HepG2 (cell line): ENCODE measurements around the gene GATA1. TPM values are rescaled to one million over a fixed set of nuclear protein-coding genes. Genes with fewer than 3 reads are reported as not detected.

ENCODE experiments used
- ATF1 ChIP-seq: IDR thresholded peaks from 2 replicates; pipeline ENCODE4 v1.6.1; 2016; ENCODE audit warnings: mild to moderate bottlenecking, control low read depth
- HDAC1 ChIP-seq: sonication (generic); formaldehyde crosslinking; IDR thresholded peaks from 2 replicates; pipeline ENCODE4 v1.5.1; 2020; ENCODE audit warnings: mild to moderate bottlenecking, missing genetic modification reagents
- MTA3 ChIP-seq: sonication (generic); formaldehyde crosslinking; IDR thresholded peaks from 2 replicates; pipeline ENCODE4 v1.4.0; 2020; ENCODE audit warnings: missing genetic modification reagents
- NFATC3 ChIP-seq: sonication (generic); formaldehyde crosslinking; IDR thresholded peaks from 2 replicates; pipeline ENCODE4 v1.5.1; 2020; ENCODE audit warnings: mild to moderate bottlenecking, missing genetic modification reagents
- RBAK ChIP-seq: sonication (generic); formaldehyde crosslinking; IDR thresholded peaks from 2 replicates; pipeline ENCODE4 v1.5.1; 2020; ENCODE audit warnings: mild to moderate bottlenecking, missing genetic modification reagents
- SNAPC4 ChIP-seq: sonication (generic); formaldehyde crosslinking; IDR thresholded peaks from 2 replicates; pipeline ENCODE4 v1.4.0; 2020; ENCODE audit warnings: mild to moderate bottlenecking, missing genetic modification reagents
- TBL1XR1 ChIP-seq: fragments of 150-350 bp; IDR thresholded peaks from 2 replicates; pipeline ENCODE4 v1.6.1; 2014; ENCODE audit warnings: borderline replicate concordance, low read length; ENCODE audit not compliant: partially characterized antibody
- THAP9 ChIP-seq: sonication (generic); formaldehyde crosslinking; IDR thresholded peaks from 2 replicates; pipeline ENCODE4; 2020; ENCODE audit warnings: missing genetic modification reagents, mild to moderate bottlenecking, borderline replicate concordance
- ZNF558 ChIP-seq: sonication (generic); formaldehyde crosslinking; IDR thresholded peaks from 2 replicates; pipeline ENCODE4 v1.9.0; 2022; ENCODE audit warnings: mild to moderate bottlenecking, missing genetic modification reagents, borderline replicate concordance
- ZNF574 ChIP-seq: sonication (generic); formaldehyde crosslinking; IDR thresholded peaks from 2 replicates; pipeline ENCODE4 v1.4.0; 2020; ENCODE audit warnings: missing genetic modification reagents
- ZNF780A ChIP-seq: sonication (generic); formaldehyde crosslinking; IDR thresholded peaks from 2 replicates; pipeline ENCODE4 v1.8.0; 2022; ENCODE audit warnings: mild to moderate bottlenecking, missing genetic modification reagents, moderate library complexity
- polyA plus RNA-seq, 8 experiments: library from polyadenylated mRNA; depleted of rRNA in 3 of 8; stranded (reverse) in 7 of 8; unstranded in 1 of 8; fragments of >200 nt; fragmentation: Illumina TruSeq in 4 of 8; extraction: Trizol in 4 of 8; gene quantifications; 2 replicates each; pipeline versions ENCODE4 v1.2.1 to v1.2.3, GENCODE V29; 2011 to 2016; ENCODE audit warnings: low read depth in 4 of 8, missing spikeins in 1 of 8, mixed read lengths in 1 of 8; ENCODE audit not compliant: insufficient read depth in 1 of 8
- total RNA-seq, 5 experiments: library from RNA; depleted of rRNA; stranded (reverse); fragments of >200 nt; fragmentation: Illumina TruSeq; extraction: Trizol; gene quantifications; 2 replicates each; pipeline ENCODE4 v1.2.3, GENCODE V29; 2016; ENCODE audit warnings: low read depth in 1 of 5
- TF ChIP-seq, protein P1 (sequence below), 2 experiments: sonication (generic) in 1 of 2; formaldehyde crosslinking in 1 of 2; IDR thresholded peaks; 2 replicates each; pipeline versions ENCODE4 v1.4.0 to v1.6.1; 2016 to 2020; ENCODE audit warnings: borderline replicate concordance in 1 of 2, low read depth in 1 of 2, mild to moderate bottlenecking in 1 of 2, missing genetic modification reagents in 1 of 2

Gene GATA1
- total and polyA plus RNA-seq, 2 of the 13 experiments (the other 11 are each of a cell fraction or from before 2014, with no cell fraction given): 0.13 TPM; not detected in 1

DNA sequence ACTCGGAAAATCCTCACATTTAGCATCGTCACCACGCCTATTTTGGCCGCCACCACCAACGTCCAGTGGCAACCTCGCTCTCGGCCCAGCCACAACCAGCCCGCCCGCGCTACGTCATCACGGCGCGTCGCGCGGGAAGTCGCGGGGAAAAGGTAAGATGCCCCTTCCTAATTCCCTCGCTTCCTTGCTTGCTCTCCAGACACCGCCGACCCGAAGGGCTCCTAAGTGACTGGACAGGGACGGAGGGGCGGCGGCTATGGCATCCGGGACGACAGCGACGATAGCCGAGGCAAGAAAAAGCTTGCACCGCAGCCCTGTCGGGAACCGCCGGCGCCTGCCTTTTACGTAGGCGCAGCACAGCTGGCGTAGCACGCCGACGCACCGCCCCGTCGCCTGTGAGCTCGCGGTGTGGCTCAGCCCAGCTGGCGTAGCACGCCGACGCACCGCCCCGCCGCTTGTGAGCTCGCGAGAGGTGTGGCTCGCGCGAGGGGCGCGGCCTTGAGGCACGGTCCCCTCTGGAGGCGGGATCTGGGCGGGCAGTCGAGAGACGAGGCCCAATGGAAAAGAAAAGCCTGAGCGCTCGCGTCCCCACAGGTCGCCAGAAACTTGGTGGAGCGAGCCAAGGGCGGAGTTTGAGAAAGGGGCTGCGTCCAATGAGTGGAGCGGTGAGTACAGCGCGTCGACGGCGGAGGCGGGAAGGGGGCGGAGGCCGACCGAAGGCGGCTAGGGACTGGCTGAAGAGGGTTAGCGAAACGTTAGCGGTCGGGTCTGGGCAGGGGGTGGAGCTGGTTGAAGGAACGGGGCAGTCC is 15.1 kb downstream of the GATA1 start, which contains the start of gene HDAC6 (continued):
- TF ChIP-seq ZNF558 (no peak), SNAPC4 (CRISPR knock-in tag) (no peak), ATF1 (CRISPR knock-in tag) (peak; percentile 98), ZNF574 (CRISPR knock-in tag) (peak; percentile 53; the same call in 1 of the 2 replicates), NFATC3 (CRISPR knock-in tag) (no peak), RBAK (CRISPR knock-in tag) (no peak), MTA3 (CRISPR knock-in tag) (no peak), HDAC1 (CRISPR knock-in tag) (peak; percentile 88), THAP9 (CRISPR knock-in tag) (peak; percentile 91; the same call in 1 of the 2 replicates), TBL1XR1 (no peak), ZNF780A (CRISPR knock-in tag) (no peak)
- TF ChIP-seq, protein P1, sequence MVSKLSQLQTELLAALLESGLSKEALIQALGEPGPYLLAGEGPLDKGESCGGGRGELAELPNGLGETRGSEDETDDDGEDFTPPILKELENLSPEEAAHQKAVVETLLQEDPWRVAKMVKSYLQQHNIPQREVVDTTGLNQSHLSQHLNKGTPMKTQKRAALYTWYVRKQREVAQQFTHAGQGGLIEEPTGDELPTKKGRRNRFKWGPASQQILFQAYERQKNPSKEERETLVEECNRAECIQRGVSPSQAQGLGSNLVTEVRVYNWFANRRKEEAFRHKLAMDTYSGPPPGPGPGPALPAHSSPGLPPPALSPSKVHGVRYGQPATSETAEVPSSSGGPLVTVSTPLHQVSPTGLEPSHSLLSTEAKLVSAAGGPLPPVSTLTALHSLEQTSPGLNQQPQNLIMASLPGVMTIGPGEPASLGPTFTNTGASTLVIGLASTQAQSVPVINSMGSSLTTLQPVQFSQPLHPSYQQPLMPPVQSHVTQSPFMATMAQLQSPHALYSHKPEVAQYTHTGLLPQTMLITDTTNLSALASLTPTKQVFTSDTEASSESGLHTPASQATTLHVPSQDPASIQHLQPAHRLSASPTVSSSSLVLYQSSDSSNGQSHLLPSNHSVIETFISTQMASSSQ (IDR thresholded peaks at IDR 0.05; ENCODE audit: low read depth): no peak
- TF ChIP-seq, protein P1 (CRISPR knock-in tag; IDR thresholded peaks at IDR 0.05; ENCODE audit: borderline replicate concordance): peak; percentile 60; the same call in 1 of the 2 replicates
